Neuron (in vitro differentiated cells): ENCODE measurements around the gene TRPM8.
"Not testable (repeated sequence)": the region's sequence is repeated elsewhere in the genome, so short reads cannot be mapped to it uniquely, and the experiment has no call there.

ENCODE experiments used
- H2AFZ ChIP-seq: one replicate; pipeline ENCODE4 v1.6.1; 2013; ENCODE audit warnings: low read depth, mild to moderate bottlenecking, inconsistent platforms, low read length, moderate library complexity
- H3K27me3 ChIP-seq: one replicate; pipeline ENCODE4 v1.6.1; 2013; ENCODE audit warnings: low read length; ENCODE audit not compliant: insufficient read depth
- H3K36me3 ChIP-seq: one replicate; pipeline ENCODE4 v1.6.1; 2013; ENCODE audit warnings: low read length; ENCODE audit not compliant: insufficient read depth
- H3K4me1 ChIP-seq: one replicate; pipeline ENCODE4 v1.6.1; 2013; ENCODE audit warnings: low read length; ENCODE audit not compliant: insufficient read depth
- H3K4me3 ChIP-seq: 2 replicates; pipeline ENCODE4 v1.5.1; 2013; ENCODE audit warnings: mild to moderate bottlenecking, low read length, moderate library complexity
- H3K9me3 ChIP-seq: one replicate; pipeline ENCODE4 v1.6.1; 2013; ENCODE audit warnings: low read length

TRPM8 gene

DNA sequence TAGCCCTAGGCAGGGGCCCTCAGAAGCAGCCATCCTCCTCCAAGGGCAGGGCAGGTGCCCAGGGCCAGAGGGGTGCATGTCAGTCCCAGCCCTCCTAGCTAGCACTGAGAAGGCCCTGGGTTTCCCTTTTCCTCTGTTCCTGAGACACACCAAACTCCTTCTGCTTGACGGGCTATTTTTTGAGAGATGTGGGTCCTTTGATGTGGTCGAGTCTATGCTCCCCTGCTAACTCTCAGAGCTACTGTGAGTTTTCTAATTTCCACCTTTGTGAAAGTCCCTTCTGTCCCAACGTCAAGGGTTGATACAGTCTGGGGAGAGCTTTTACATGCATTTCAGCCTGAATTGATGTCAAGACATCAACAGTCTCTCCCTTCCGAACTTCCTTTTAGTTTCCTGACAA, 51.4 kb downstream of the TRPM8 start:
- Histone ChIP-seq H2AFZ (no peak overlapping the region), H3K9me3 (no peaks in the 10 kb centered on the region), H3K4me1 (no peaks in the 10 kb centered on the region), H3K36me3 (no peaks in the 10 kb centered on the region), H3K4me3 (no peak overlapping the region), H3K27me3 (no peaks in the 10 kb centered on the region)

DNA sequence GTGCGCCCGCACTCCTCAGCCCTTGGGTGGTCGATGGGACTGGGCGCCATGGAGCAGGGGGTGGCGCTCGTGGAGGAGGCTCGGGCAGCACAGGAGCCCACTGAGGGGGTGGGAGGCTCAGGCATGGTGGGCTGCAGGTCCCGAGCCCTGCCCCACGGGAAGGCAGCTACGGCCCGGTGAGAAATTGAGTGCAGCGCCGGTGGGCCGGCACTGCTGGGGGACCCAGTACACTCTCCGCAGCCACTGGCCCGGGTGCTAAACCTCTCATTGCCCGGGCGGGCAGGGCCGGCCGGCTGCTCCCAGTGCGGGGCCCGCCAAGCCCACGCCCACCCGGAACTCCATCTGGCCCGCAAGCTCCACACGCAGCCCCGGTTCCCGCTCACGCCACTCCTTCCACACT, 55.3 kb downstream of the TRPM8 start:
- not testable (repeated sequence) for H2AFZ ChIP-seq

DNA sequence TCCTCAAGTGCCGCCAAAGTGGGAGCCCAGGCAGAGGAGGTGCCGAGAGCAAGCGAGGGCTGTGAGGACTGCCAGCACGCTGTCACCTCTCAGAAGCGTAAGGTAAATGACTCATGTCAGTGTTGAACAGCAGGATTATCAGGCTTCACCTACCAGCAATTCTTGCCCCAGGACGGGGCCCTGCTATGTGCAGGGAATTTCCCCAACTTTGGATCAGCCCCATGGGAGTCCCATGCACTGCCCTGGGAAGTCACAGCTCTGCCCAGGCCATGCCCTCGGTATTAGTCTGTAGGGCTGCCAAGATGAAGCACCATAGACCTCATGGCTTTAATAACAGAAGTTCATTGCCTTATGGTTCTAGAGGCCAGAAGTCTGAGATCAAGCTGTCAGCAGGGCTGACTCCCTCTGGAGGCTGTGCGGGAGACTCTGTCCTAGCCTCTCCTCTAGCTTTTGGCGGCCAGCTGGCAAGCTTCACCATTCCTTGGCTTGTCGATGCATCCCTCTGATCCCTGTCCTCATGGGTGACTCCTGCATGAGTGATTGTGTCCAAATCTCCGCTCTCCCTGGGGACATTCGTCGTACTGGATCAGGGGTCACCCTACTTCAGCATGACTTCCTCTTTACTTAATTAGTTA, 55.9 kb downstream of the TRPM8 start:
- H3K27me3 ChIP-seq: no peaks in the 10 kb centered on the region
- H2AFZ ChIP-seq: no peak overlapping the region
- no peak overlapping the region for H3K4me3 ChIP-seq
- H3K36me3 ChIP-seq: no peaks in the 10 kb centered on the region
- no peaks in the 10 kb centered on the region for H3K9me3 ChIP-seq
- H3K4me1 ChIP-seq: peaks cover 7% of the 10 kb centered on the region

More for the DNA sequence above, 55.3 kb downstream of the TRPM8 start:
- H3K36me3 ChIP-seq, H3K9me3 ChIP-seq, H3K27me3 ChIP-seq, H3K4me1 ChIP-seq, H3K4me3 ChIP-seq: not testable (repeated sequence)

DNA sequence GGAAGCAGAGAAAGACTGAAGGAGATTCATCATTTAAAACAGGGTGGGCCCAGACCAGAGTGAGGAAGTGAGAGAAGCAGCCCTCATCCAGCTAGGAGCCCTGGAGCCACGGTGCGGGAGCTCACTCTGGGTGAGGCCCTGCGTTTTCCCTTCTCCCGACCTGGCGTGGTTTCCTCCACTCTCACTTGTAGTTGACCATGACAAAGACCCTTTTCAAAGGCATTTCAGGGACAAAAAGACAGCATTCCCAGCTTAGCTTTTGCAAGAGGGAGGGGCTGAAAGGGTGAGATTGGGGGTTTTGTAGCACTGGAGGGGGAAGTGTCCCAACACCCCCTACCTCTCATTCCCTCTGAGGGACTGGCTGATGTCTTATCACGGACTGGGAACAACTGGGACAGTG, 56.6 kb downstream of the TRPM8 start:
- peaks cover 7% of the 10 kb centered on the region for H3K4me1 ChIP-seq
- no peaks in the 10 kb centered on the region for H3K36me3 ChIP-seq
- H3K27me3 ChIP-seq: no peaks in the 10 kb centered on the region
- H2AFZ ChIP-seq: no peak overlapping the region
- H3K4me3 ChIP-seq: no peak overlapping the region
- H3K9me3 ChIP-seq: no peaks in the 10 kb centered on the region

DNA sequence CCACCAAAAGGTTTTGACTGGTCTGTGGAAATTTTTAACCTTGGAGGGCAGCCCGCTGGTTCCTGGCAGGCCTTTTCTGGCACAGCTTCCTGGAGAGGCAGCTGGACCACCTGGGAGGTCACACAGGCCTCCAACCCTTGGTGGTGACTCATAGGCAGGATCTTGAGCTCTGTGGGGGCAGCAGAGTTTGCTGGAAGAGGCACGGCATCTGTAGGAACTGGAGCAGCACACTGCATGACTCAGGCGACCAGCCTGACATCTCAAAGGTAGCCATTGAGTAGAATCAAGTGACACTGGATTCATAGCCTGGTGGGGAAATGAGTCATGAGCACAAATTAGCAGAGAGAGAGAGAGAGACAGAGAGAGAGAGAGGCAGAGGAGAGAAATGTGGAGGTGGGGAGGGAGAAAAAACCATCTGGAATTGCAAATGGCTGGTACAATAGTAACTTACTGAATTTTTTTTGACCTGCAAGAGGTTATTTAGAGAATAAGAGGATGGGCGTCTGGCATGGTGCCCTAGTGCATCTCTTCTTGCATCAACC, 57.4 kb downstream of the TRPM8 start:
- no peaks in the 10 kb centered on the region for H3K36me3 ChIP-seq
- H3K4me3 ChIP-seq: no peak overlapping the region
- no peaks in the 10 kb centered on the region for H3K27me3 ChIP-seq
- H3K4me1 ChIP-seq: peaks cover 7% of the 10 kb centered on the region
- no peaks in the 10 kb centered on the region for H3K9me3 ChIP-seq
- no peak overlapping the region for H2AFZ ChIP-seq

GRCh38 chr2:233976087-233976486, 58.9 kb downstream of the TRPM8 start:
- H2AFZ ChIP-seq: no peak overlapping the region
- no peaks in the 10 kb centered on the region for H3K36me3 ChIP-seq
- H3K9me3 ChIP-seq: no peaks in the 10 kb centered on the region
- peaks cover 7% of the 10 kb centered on the region for H3K4me1 ChIP-seq
- H3K27me3 ChIP-seq: no peaks in the 10 kb centered on the region
- H3K4me3 ChIP-seq: no peak overlapping the region

GRCh38 chr2:233976690-233977294, 59.6 kb downstream of the TRPM8 start:
- no peaks in the 10 kb centered on the region for H3K27me3 ChIP-seq
- no peak overlapping the region for H3K4me3 ChIP-seq
- peaks cover 7% of the 10 kb centered on the region for H3K4me1 ChIP-seq
- no peaks in the 10 kb centered on the region for H3K9me3 ChIP-seq
- no peaks in the 10 kb centered on the region for H3K36me3 ChIP-seq
- no peak overlapping the region for H2AFZ ChIP-seq

GRCh38 chr2:233977296-233977837, 60.2 kb downstream of the TRPM8 start:
- H3K4me1 ChIP-seq: peaks cover 7% of the 10 kb centered on the region

DNA sequence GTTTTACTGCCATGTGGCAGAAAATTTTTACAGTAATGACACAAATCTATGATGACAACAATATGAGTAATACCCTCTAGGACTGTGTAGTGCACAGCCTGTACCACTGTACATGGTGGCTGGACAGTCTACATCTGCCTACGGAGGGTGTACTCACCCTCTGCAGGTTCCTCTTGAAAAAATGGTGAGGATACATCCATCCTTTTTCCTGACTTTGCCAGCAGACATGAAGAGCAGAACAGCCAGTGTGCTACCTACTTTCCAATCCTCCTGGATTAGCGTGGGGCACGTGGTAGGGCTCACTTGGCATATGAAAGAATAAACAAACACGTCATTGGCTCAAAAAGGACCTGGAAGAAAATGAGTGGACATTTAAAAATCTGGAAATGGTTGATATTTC, 62.6 kb downstream of the TRPM8 start:
- Histone ChIP-seq H3K4me1 (no peaks in the 10 kb centered on the region), H2AFZ (no peak overlapping the region), H3K4me3 (no peak overlapping the region), H3K27me3 (no peaks in the 10 kb centered on the region), H3K9me3 (no peaks in the 10 kb centered on the region), H3K36me3 (no peaks in the 10 kb centered on the region)

More at GRCh38 chr2:233977296-233977837, 60.2 kb downstream of the TRPM8 start:
- Histone ChIP-seq H3K4me3 (no peak overlapping the region), H2AFZ (no peak overlapping the region), H3K9me3 (no peaks in the 10 kb centered on the region), H3K27me3 (no peaks in the 10 kb centered on the region), H3K36me3 (no peaks in the 10 kb centered on the region)

DNA sequence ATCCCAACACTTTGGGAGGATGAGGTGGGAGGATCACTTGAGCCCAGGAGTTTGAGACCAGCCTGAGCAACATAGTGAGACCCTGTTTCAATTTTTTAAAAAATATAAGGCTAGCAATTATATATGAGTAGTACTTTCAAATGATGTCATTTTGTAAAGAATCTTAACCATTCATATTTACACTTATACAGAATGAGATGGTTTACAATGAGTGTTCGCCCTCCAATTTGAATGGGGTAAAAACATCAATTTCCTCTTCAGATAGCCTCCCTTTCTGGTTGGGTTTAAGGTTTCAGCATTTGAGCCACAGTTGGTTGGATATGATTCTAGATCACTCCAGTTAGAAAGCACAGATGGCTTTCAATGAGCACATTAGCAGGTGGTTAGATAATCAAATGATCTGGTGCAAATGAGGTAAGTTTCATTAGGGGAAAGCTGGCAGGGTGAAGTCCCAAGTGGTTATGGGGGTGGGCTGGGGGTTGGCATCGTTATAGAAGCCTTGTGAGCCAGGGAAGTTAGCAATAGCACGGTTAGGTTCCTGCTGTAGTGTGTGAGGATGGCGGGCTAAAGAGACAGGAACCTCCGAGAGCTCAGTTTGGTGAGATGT, 63.9 kb downstream of the TRPM8 start:
- H3K36me3 ChIP-seq: no peaks in the 10 kb centered on the region
- no peak overlapping the region for H3K4me3 ChIP-seq
- no peaks in the 10 kb centered on the region for H3K4me1 ChIP-seq
- no peak overlapping the region for H2AFZ ChIP-seq
- no peaks in the 10 kb centered on the region for H3K27me3 ChIP-seq
- H3K9me3 ChIP-seq: no peaks in the 10 kb centered on the region

DNA sequence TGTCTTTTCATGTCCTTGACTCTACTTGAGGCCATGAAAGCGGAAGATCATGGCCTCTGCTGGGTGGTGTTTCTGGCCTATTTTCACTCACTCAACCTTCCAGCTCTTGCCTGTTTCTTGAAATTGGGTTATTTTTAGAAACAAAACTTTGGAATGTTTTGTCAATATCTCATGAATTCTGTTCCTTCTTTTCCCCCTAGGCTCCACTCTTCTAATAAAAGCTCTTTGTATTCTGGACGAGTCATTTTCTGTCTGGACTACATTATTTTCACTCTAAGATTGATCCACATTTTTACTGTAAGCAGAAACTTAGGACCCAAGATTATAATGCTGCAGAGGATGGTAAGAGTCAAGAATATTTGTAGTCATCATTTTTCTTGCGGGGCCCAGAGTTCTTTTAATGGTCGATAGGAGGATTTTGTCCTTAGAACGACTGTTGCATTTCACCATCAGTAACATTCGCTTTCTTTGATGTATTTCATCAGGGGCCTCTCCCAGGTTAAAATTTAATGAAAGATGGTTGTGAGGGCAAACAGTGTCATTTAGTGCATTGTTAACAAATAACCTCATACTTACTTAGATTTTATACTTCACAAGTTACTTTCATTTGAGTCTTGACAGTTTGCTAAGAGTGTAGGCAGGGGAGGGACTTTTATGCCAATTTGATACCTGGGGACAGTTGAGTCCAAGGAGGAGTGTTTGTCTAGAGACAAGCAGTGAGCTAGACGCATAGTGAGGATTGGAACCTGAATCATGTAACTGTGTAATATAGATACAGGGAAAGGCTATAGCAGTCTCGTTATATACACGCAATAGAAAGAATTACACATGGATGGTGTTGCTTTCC, 64.6 kb downstream of the TRPM8 start:
- Histone ChIP-seq H3K4me1 (no peaks in the 10 kb centered on the region), H3K4me3 (no peak overlapping the region), H3K27me3 (no peaks in the 10 kb centered on the region), H3K36me3 (no peaks in the 10 kb centered on the region), H2AFZ (no peak overlapping the region), H3K9me3 (no peaks in the 10 kb centered on the region)

DNA sequence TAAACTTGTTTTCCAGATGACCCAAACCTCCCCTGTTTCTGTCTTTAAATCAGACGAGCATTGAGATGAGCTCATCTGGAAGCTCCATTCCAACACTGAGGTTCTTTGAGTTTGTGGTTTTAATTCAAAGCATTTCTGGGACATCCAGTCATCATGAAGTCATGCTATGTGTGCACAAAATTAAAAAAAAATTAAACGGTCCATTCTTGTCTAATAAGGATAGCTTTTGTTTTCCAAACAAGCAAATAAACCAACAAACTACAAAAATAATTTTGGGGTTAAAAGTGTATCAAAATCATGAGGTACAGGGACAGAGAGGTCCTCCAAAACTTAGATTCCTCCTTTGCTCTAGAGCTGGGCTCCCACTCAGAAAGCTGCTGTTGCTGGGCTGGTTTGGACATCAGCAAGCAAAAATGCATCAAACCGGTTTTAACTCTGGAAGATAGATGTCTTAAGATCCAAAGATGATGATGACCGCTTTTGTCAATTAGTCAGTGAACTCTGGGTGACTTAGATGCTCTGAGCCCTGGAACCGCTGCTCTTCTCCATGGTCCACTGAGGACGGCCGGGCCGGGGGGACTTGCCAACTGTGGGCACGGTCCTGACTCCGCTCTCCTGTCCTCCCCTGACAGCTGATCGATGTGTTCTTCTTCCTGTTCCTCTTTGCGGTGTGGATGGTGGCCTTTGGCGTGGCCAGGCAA, 65.4 kb downstream of the TRPM8 start:
- Histone ChIP-seq H3K9me3 (no peaks in the 10 kb centered on the region), H2AFZ (no peak overlapping the region), H3K4me3 (no peak overlapping the region), H3K4me1 (no peaks in the 10 kb centered on the region), H3K36me3 (no peaks in the 10 kb centered on the region), H3K27me3 (no peaks in the 10 kb centered on the region)
